ENCODE measurements around the gene SLC37A4. TPM values are rescaled to one million over a fixed set of nuclear protein-coding genes. Genes with fewer than 3 reads are reported as not detected.

Gene SLC37A4
- polyA plus RNA-seq, 1 donor (not counting 4 experiments of a cell fraction or from before 2014, with no cell fraction given) = 20.2 TPM

GRCh38 chr11:119023741-119024140, 6.9 kb downstream of the SLC37A4 start:
- no peak overlapping the region for H3K27ac ChIP-seq (ENCODE audit: control insufficient read depth, insufficient read depth, low read length)
- no peak overlapping the region for H3K4me2 ChIP-seq (ENCODE audit: control insufficient read depth, extremely low read depth, insufficient read depth, low read depth, low read length)
- no peak overlapping the region for H3K9ac ChIP-seq (ENCODE audit: control insufficient read depth, extremely low read depth, insufficient read depth, low read length)
- no peaks in the 10 kb centered on the region for H4K20me1 ChIP-seq (ENCODE audit: control insufficient read depth, extremely low read depth, insufficient read depth, low read length)
- no peak overlapping the region for H2AFZ ChIP-seq (ENCODE audit: control insufficient read depth, low read length)
- TF ChIP-seq CTCF (optimal IDR thresholded peaks at IDR 0.05 in 1 of 3, IDR thresholded peaks at IDR 0.05 in 1 of 3, conservative IDR thresholded peaks at IDR 0.05 in 1 of 3; ENCODE audit: extremely low read depth in 1 of 3, insufficient read depth in 2 of 3, low read length in 3 of 3) = no peak
- TF ChIP-seq EZH2 (IDR thresholded peaks at IDR 0.05; ENCODE audit: low read length) = no peak
- dilution Hi-C loops (cut with MboI; ENCODE audit: extremely low pct_ligation_motif_present, low sequenced_read_pairs) = no loop called here
- no peak for DNase-seq (ENCODE audit: low read depth, low spot score)
- H3K4me1 ChIP-seq (ENCODE audit: control insufficient read depth, extremely low read depth, insufficient read depth, low read length) = peaks cover 8% of the 10 kb centered on the region
- peaks cover 21% of the 10 kb centered on the region for H3K79me2 ChIP-seq (ENCODE audit: control insufficient read depth, insufficient read depth, low read length)
- H3K27me3 ChIP-seq (ENCODE audit: control insufficient read depth, extremely low read depth, insufficient read depth, low read length) = no peaks in the 10 kb centered on the region
- peaks cover 27 to 37% of the 10 kb centered on the region in 2 experiments for H3K36me3 ChIP-seq (ENCODE audit: control insufficient read depth in 2 of 2, extremely low read depth in 1 of 2, insufficient read depth in 2 of 2, low read length in 2 of 2)
- no peaks in the 10 kb centered on the region for H3K9me3 ChIP-seq (ENCODE audit: control insufficient read depth, low read depth, low read length)
- H3K9me1 ChIP-seq (ENCODE audit: control insufficient read depth, extremely low read depth, insufficient read depth, low read length) = no peaks in the 10 kb centered on the region
- no peak overlapping the region for H3K4me3 ChIP-seq (ENCODE audit: control insufficient read depth in 2 of 3, extremely low read depth in 1 of 3, insufficient read depth in 2 of 3, low read depth in 1 of 3, low read length in 3 of 3)
- FAIRE-seq = no peak

GRCh38 chr11:119021631-119022030, 9.0 kb downstream of the SLC37A4 start:
- H2AFZ ChIP-seq (ENCODE audit: control insufficient read depth, low read length) = no peak overlapping the region
- H3K36me3 ChIP-seq (ENCODE audit: control insufficient read depth in 2 of 2, extremely low read depth in 1 of 2, insufficient read depth in 2 of 2, low read length in 2 of 2) = peaks cover 17 to 29% of the 10 kb centered on the region in 2 experiments
- FAIRE-seq = no peak
- H3K9me3 ChIP-seq (ENCODE audit: control insufficient read depth, low read depth, low read length) = no peaks in the 10 kb centered on the region
- DNase-seq (ENCODE audit: low read depth, low spot score) = no peak
- no peak overlapping the region for H3K4me3 ChIP-seq (ENCODE audit: control insufficient read depth in 2 of 3, extremely low read depth in 1 of 3, insufficient read depth in 2 of 3, low read depth in 1 of 3, low read length in 3 of 3)
- H3K4me2 ChIP-seq (ENCODE audit: control insufficient read depth, extremely low read depth, insufficient read depth, low read depth, low read length) = no peak overlapping the region
- peaks cover 38% of the 10 kb centered on the region for H3K79me2 ChIP-seq (ENCODE audit: control insufficient read depth, insufficient read depth, low read length)
- no peak for TF ChIP-seq CTCF (optimal IDR thresholded peaks at IDR 0.05 in 1 of 3, IDR thresholded peaks at IDR 0.05 in 1 of 3, conservative IDR thresholded peaks at IDR 0.05 in 1 of 3; ENCODE audit: extremely low read depth in 1 of 3, insufficient read depth in 2 of 3, low read length in 3 of 3)
- no peak for TF ChIP-seq EZH2 (IDR thresholded peaks at IDR 0.05; ENCODE audit: low read length)
- dilution Hi-C loops (cut with MboI; ENCODE audit: extremely low pct_ligation_motif_present, low sequenced_read_pairs) = no loop called here
- H3K27ac ChIP-seq (ENCODE audit: control insufficient read depth, insufficient read depth, low read length) = no peak overlapping the region
- peaks cover 12% of the 10 kb centered on the region for H3K4me1 ChIP-seq (ENCODE audit: control insufficient read depth, extremely low read depth, insufficient read depth, low read length)
- H4K20me1 ChIP-seq (ENCODE audit: control insufficient read depth, extremely low read depth, insufficient read depth, low read length) = no peaks in the 10 kb centered on the region
- H3K9me1 ChIP-seq (ENCODE audit: control insufficient read depth, extremely low read depth, insufficient read depth, low read length) = no peaks in the 10 kb centered on the region
- H3K9ac ChIP-seq (ENCODE audit: control insufficient read depth, extremely low read depth, insufficient read depth, low read length) = no peak overlapping the region
- H3K27me3 ChIP-seq (ENCODE audit: control insufficient read depth, extremely low read depth, insufficient read depth, low read length) = no peaks in the 10 kb centered on the region
